CD4-positive, alpha-beta memory T cell (primary cell): ENCODE results near the gene DAPK1. TPM values are rescaled to one million over a fixed set of nuclear protein-coding genes. Genes with fewer than 3 reads are reported as not detected.

ENCODE experiments used
- CTCF ChIA-PET: fragments of 350-600 bp; sonication (Branson Sonifier 250); formaldehyde crosslinking; loops from one replicate; lab custom pipeline; 2021; ENCODE audit warnings: inconsistent platforms; ENCODE audit not compliant: partially characterized antibody; lab: Charles Lee
- POLR2A ChIA-PET: fragments of 350-600 bp; sonication (Branson Sonifier 250); formaldehyde crosslinking; loops from one replicate; lab custom pipeline; 2021; ENCODE audit not compliant: partially characterized antibody; lab: Charles Lee
- DNase-seq, 5 donors: peaks; one replicate each; pipeline versions ENCODE4 v3.0.0 to v3.0.0-alpha.2; 2020 to 2022; ENCODE audit warnings: mixed read lengths in 1 of 5
- H3K27ac ChIP-seq: one replicate; pipeline ENCODE4 v1.7.0; 2013; ENCODE audit warnings: low read depth, low read length
- H3K27me3 ChIP-seq: 2 replicates; pipeline ENCODE4 v1.7.0; 2013; ENCODE audit warnings: mild to moderate bottlenecking, low read length, moderate library complexity; ENCODE audit not compliant: insufficient read depth
- H3K36me3 ChIP-seq: 2 replicates; pipeline ENCODE4 v1.7.0; 2013; ENCODE audit warnings: mild to moderate bottlenecking, low read length, moderate library complexity; ENCODE audit not compliant: insufficient read depth
- H3K4me1 ChIP-seq: 2 replicates; pipeline ENCODE4 v1.7.0; 2013; ENCODE audit warnings: mild to moderate bottlenecking, low read length, moderate library complexity; ENCODE audit not compliant: insufficient read depth
- H3K4me3 ChIP-seq, 2 donors: one replicate each; pipeline ENCODE4 v1.7.0; 2013; ENCODE audit warnings: low read length in 2 of 2, mild to moderate bottlenecking in 1 of 2
- H3K9me3 ChIP-seq, 2 donors: one replicate each; pipeline ENCODE4 v1.7.0; 2013; ENCODE audit warnings: low read length in 2 of 2, control low read depth in 1 of 2; ENCODE audit not compliant: control insufficient read depth in 1 of 2
- H3K27ac Mint-ChIP-seq, 7 donors: one replicate each; pipeline ENCODE4 v1.8.0; 2020 to 2021; ENCODE audit warnings: mixed read lengths in 7 of 7, mild to moderate bottlenecking in 6 of 7, inconsistent platforms in 3 of 7, moderate library complexity in 3 of 7
- H3K27me3 Mint-ChIP-seq, 2 donors: one replicate each; pipeline ENCODE4 v1.8.0; 2020 to 2021; ENCODE audit warnings: mixed read lengths in 2 of 2
- H3K36me3 Mint-ChIP-seq, 2 donors: one replicate each; pipeline ENCODE4 v1.8.0; 2020 to 2021; ENCODE audit warnings: mixed read lengths in 2 of 2, inconsistent platforms in 1 of 2, mild to moderate bottlenecking in 1 of 2
- H3K4me1 Mint-ChIP-seq, 4 donors: one replicate each; pipeline ENCODE4 v1.8.0; 2020 to 2021; ENCODE audit warnings: mixed read lengths in 4 of 4, mild to moderate bottlenecking in 1 of 4
- H3K4me3 Mint-ChIP-seq, 8 donors: one replicate each; pipeline ENCODE4 v1.8.0; 2020 to 2021; ENCODE audit warnings: mixed read lengths in 8 of 8, mild to moderate bottlenecking in 7 of 8, moderate library complexity in 6 of 8, inconsistent platforms in 3 of 8
- H3K9me3 Mint-ChIP-seq, 8 donors: one replicate each; pipeline ENCODE4 v1.8.0; 2020 to 2021; ENCODE audit warnings: mixed read lengths in 8 of 8, mild to moderate bottlenecking in 5 of 8, inconsistent platforms in 3 of 8, moderate library complexity in 1 of 8
- intact Hi-C: fragments of 100-400 bp; cut with micrococcal nuclease; formaldehyde crosslinking; loops from one replicate; pipeline ENCODE4 v1.15.1; 2023
- polyA plus RNA-seq, 2 donors: library from polyadenylated mRNA; unstranded; fragments of 300-500 nt; fragmentation: Illumina TruSeq; gene quantifications; one replicate each; pipeline ENCODE4 v1.2.3, GENCODE V29; 2021
- total RNA-seq, 2 experiments: library from RNA; stranded (reverse); gene quantifications; one replicate each; pipeline ENCODE4 v1.2.3, GENCODE V29; 2021

The DAPK1 gene
- total and polyA plus RNA-seq, 4 experiments from 2014 or later: 1.7 to 2.2 TPM; not detected in 2

DNA sequence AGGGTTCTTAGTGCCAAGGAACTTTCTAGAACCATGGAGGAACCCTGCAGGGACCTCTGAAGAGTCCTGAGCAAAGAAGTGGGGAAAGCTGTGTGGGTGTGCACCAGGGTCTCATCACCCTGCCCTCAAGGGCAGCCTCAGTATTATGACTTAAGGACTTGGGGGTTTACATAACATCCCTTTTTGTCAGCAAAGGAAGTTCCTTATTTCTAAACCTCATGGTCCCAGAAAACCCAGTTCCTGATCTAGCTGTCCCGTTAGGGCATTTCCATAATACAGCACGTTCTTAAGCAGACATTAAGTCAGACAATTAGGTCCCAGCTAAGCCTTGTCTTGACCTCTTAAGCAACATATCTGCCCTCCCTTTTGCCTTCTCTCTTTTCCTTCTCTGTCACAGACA is 57.3 kb downstream of the DAPK1 start:
- H3K9me3 ChIP-seq: no peaks in the 10 kb centered on the region
- Mint-ChIP-seq H3K36me3 (no peaks in the 10 kb centered on the region), H3K9me3 (peaks cover 0 to 2% (median 0%) of the 10 kb centered on the region in 8 donors), H3K27ac (no peak overlapping the region), H3K4me3 (no peak overlapping the region), H3K27me3 (peaks cover 0 to 4% of the 10 kb centered on the region in 2 donors), H3K4me1 (no peaks in the 10 kb centered on the region)
- no peaks in the 10 kb centered on the region for H3K36me3 ChIP-seq
- no peak overlapping the region for H3K27ac ChIP-seq
- ChIA-PET CTCF (no interaction called here), POLR2A (no interaction called here)
- H3K27me3 ChIP-seq: no peaks in the 10 kb centered on the region
- no peaks in the 10 kb centered on the region for H3K4me1 ChIP-seq
- H3K4me3 ChIP-seq: no peak overlapping the region
- no peak for DNase-seq
- intact Hi-C loops: no loop called here

DNA sequence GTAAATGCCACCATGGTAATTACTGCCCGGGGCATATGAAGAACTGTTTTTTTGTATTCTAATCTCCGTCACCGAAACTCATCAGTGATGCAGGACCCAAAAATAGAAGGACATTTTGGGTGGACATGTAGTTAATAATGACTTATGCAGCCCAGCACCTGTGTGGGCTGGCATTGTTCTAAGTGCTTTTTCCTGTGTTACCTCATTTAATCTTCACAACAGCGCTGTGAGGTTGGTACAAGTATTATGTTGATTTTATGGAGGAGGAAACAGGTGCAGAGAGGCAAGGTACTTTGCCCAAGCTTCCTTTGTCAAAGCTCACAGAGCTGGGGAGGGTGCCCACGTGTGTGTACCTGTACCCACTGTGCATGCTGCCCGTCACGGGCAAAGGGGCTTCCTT is 58.4 kb downstream of the DAPK1 start:
- Histone ChIP-seq H3K4me1 (no peaks in the 10 kb centered on the region), H3K36me3 (no peaks in the 10 kb centered on the region), H3K27me3 (no peaks in the 10 kb centered on the region), H3K4me3 (no peak overlapping the region), H3K27ac (no peak overlapping the region), H3K9me3 (no peaks in the 10 kb centered on the region)
- ChIA-PET POLR2A (no interaction called here), CTCF (no interaction called here)
- Mint-ChIP-seq H3K9me3 (peaks cover 0 to 2% (median 0%) of the 10 kb centered on the region in 8 donors), H3K4me1 (no peaks in the 10 kb centered on the region), H3K36me3 (no peaks in the 10 kb centered on the region), H3K4me3 (no peak overlapping the region), H3K27me3 (peaks cover 0 to 4% of the 10 kb centered on the region in 2 donors), H3K27ac (no peak overlapping the region)
- intact Hi-C loops: no loop called here
- no peak for DNase-seq

DNA sequence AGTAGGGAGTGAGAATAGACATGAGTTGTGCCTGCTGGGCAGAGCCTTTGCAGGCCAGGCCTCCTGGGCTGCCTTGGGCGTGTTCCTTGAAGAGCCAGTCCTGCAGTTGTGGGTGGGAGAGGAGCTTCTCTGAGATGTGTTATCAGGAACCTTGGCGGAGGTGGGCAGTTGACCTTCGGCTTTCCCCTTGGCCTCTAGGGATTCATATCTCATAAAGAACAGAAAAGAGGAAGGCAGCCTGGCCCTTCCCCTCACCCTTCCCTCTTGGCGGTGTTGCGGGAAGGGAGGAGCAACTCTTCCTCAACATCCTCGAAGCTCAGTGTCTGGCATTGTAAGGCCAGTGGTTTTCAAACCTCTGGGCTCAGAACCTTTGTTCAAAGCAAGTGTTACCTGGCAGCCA is 59.2 kb downstream of the DAPK1 start:
- DNase-seq: no peak

DNA sequence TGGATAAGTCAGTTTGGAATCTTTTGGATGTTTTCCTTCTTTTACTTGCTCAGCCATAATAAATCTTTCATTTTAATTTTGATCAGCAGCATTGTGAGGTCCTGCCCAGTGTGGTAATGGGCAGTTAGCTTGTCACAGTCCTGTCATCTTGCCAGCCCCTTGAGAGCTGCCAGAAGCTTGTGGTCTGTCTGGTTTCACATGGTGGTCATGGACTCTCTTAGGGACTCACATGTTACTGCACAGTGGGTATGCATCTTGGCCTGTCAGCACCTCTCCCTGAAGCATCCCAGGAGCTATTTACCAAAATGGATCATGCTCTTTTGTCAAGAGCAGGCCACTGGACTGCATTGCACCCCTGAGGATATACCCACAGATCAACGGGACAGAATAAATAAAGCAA is 60.3 kb downstream of the DAPK1 start:
- Mint-ChIP-seq H3K36me3 (no peaks in the 10 kb centered on the region), H3K4me1 (no peaks in the 10 kb centered on the region), H3K4me3 (no peak overlapping the region), H3K27ac (no peak overlapping the region), H3K9me3 (peaks cover 0 to 2% (median 0%) of the 10 kb centered on the region in 8 donors), H3K27me3 (peaks cover 0 to 3% of the 10 kb centered on the region in 2 donors)
- Histone ChIP-seq H3K4me1 (no peaks in the 10 kb centered on the region), H3K27me3 (no peaks in the 10 kb centered on the region), H3K36me3 (no peaks in the 10 kb centered on the region), H3K27ac (no peak overlapping the region), H3K4me3 (no peak overlapping the region), H3K9me3 (no peaks in the 10 kb centered on the region)
- intact Hi-C loops: no loop called here
- no peak for DNase-seq
- ChIA-PET POLR2A (no interaction called here), CTCF (no interaction called here)

More for the DNA sequence above, 59.2 kb downstream of the DAPK1 start:
- no peaks in the 10 kb centered on the region for H3K4me1 Mint-ChIP-seq
- Histone ChIP-seq H3K27ac (no peak overlapping the region), H3K36me3 (no peaks in the 10 kb centered on the region), H3K9me3 (no peaks in the 10 kb centered on the region), H3K4me1 (no peaks in the 10 kb centered on the region), H3K27me3 (no peaks in the 10 kb centered on the region), H3K4me3 (no peak overlapping the region)
- POLR2A ChIA-PET: no interaction called here
- intact Hi-C loops: no loop called here
- CTCF ChIA-PET: no interaction called here
- peaks cover 0 to 2% (median 0%) of the 10 kb centered on the region in 8 donors for H3K9me3 Mint-ChIP-seq
- peaks cover 0 to 4% of the 10 kb centered on the region in 2 donors for H3K27me3 Mint-ChIP-seq
- H3K27ac Mint-ChIP-seq: no peak overlapping the region
- no peak overlapping the region for H3K4me3 Mint-ChIP-seq
- no peaks in the 10 kb centered on the region for H3K36me3 Mint-ChIP-seq

DNA sequence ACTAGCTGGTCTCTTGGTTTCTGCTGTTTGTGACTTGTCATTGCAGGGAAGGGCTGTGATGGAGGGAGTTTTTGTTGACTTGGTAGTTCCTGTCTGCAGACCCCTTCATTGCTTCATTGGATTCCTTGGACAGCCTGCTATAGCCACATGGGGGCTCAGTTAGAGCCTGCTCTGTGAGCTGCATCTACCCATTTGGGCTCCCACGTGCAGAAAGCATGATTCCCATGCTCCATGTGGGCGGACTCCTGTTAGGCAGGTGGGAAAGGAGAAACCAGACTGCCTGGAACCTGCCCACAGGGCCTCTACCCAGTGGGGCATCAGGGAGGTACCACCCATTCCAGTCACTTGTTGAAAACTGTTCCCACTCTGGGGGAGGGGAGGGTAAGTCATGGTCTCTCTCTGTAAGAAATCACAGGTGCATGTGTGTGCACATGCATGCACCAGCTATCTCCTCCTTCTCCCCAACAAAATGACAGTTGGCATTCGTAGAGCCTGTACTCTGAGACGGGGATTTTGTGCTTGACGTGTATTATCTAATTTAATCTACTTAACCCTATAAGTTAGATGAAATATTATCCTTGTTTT is 61.0 kb downstream of the DAPK1 start:
- no peaks in the 10 kb centered on the region for H3K36me3 Mint-ChIP-seq
- DNase-seq: no peak
- POLR2A ChIA-PET: no interaction called here
- H3K9me3 Mint-ChIP-seq: no peaks in the 10 kb centered on the region
- H3K27ac Mint-ChIP-seq: no peak overlapping the region
- Histone ChIP-seq H3K4me1 (no peaks in the 10 kb centered on the region), H3K9me3 (no peaks in the 10 kb centered on the region), H3K4me3 (no peak overlapping the region), H3K27ac (no peak overlapping the region), H3K36me3 (no peaks in the 10 kb centered on the region), H3K27me3 (no peaks in the 10 kb centered on the region)
- H3K4me3 Mint-ChIP-seq: no peak overlapping the region
- H3K4me1 Mint-ChIP-seq: no peaks in the 10 kb centered on the region
- peaks cover 0 to 3% of the 10 kb centered on the region in 2 donors for H3K27me3 Mint-ChIP-seq
- intact Hi-C loops: no loop called here
- CTCF ChIA-PET: no interaction called here

DNA sequence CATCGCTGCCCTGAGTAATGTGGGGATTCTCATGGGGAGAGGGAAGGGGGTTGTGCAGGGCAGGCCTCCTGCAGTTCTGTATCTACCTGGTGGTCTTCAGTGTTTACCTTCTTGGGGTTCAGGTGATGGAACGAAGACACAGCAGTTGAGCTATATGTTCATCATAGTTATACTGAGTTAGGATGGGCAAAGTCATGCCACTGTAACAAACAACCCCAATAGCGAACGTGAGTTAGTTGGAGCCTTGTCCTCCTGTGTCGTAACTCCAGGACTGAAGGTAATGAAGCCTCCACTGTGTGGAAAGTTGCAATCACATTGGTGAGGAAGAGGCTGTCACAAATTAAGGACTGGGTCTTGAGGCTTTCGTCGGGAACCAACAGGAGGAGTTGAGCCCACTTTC is 64.4 kb downstream of the DAPK1 start:
- intact Hi-C loops: no loop called here
- Mint-ChIP-seq H3K4me1 (no peaks in the 10 kb centered on the region), H3K27me3 (peaks cover 0 to 2% of the 10 kb centered on the region in 2 donors), H3K9me3 (no peaks in the 10 kb centered on the region), H3K36me3 (no peaks in the 10 kb centered on the region), H3K27ac (no peak overlapping the region), H3K4me3 (no peak overlapping the region)
- no peaks in the 10 kb centered on the region for H3K36me3 ChIP-seq
- CTCF ChIA-PET: no interaction called here
- H3K27ac ChIP-seq: no peak overlapping the region
- POLR2A ChIA-PET: no interaction called here
- DNase-seq: no peak
- no peaks in the 10 kb centered on the region for H3K9me3 ChIP-seq
- no peak overlapping the region for H3K4me3 ChIP-seq
- H3K4me1 ChIP-seq: no peaks in the 10 kb centered on the region
- H3K27me3 ChIP-seq: no peaks in the 10 kb centered on the region

DNA sequence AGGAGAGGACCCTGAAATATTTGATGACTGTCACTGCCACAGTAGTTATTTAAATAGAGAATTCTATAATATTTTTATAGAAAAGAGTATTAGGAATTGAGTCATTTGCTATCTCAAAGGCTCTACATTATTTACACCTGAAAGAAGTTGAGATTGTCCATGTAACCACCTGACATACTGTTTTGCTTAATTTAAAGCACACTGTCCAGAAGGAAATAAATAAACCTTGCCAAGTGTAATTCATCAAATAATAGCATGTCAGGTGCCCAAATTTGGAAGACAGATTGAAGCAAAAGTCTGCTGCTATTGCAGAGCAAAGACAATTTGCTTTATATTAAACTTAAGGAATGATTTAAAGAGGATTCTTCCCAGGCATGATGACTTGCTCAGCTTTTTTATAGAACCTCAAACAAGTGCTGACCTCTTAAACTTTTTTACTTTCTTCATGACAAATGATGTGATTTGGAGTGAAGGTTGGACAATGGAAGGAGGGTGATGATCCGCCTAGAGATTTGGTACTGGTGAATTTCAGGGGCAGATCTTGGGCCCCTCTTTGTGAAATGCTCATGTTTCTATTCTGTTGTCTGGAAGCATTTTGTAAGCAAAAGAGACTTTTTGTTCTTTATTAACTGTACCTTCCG is 65.0 kb downstream of the DAPK1 start:
- Mint-ChIP-seq H3K27ac (no peak overlapping the region), H3K27me3 (peaks cover 0 to 2% of the 10 kb centered on the region in 2 donors), H3K9me3 (no peaks in the 10 kb centered on the region), H3K36me3 (no peaks in the 10 kb centered on the region), H3K4me1 (no peaks in the 10 kb centered on the region), H3K4me3 (no peak overlapping the region)
- Histone ChIP-seq H3K4me1 (no peaks in the 10 kb centered on the region), H3K4me3 (no peak overlapping the region), H3K36me3 (no peaks in the 10 kb centered on the region), H3K27ac (no peak overlapping the region), H3K9me3 (no peaks in the 10 kb centered on the region), H3K27me3 (no peaks in the 10 kb centered on the region)
- no peak for DNase-seq
- CTCF ChIA-PET: no interaction called here
- POLR2A ChIA-PET: no interaction called here
- intact Hi-C loops: no loop called here
